K562 (cell line): ENCODE data around the gene MAML3. TPM values are rescaled to one million over a fixed set of nuclear protein-coding genes. Genes with fewer than 3 reads are reported as not detected.

Source experiments
- CBFA2T3 ChIP-seq: fragments of 450-650 bp; IDR thresholded peaks from 2 replicates; pipeline ENCODE4 v1.6.1; 2017
- HCFC1 ChIP-seq: IDR thresholded peaks from 2 replicates; pipeline ENCODE4 v1.6.1; 2012; ENCODE audit warnings: low read depth, low read length, improper control_type of control experiment
- LEF1 ChIP-seq: fragments of 450-650 bp; IDR thresholded peaks from 2 replicates; pipeline ENCODE4 v1.6.1; 2016; ENCODE audit warnings: mild to moderate bottlenecking
- MEF2D ChIP-seq: conservative IDR thresholded peaks from 2 replicates; pipeline ENCODE4 v1.6.1; 2016; ENCODE audit warnings: low read depth, missing genetic modification characterization, missing compliant biosample characterization
- MTA2 ChIP-seq: fragments of 450-650 bp; IDR thresholded peaks from 2 replicates; pipeline ENCODE4 v1.6.1; 2016; ENCODE audit warnings: low read depth
- MYBL2 ChIP-seq, 2 experiments: fragments of 450-650 bp in 1 of 2; sonication (generic) in 1 of 2; formaldehyde crosslinking in 1 of 2; IDR thresholded peaks; 2 replicates each; pipeline versions ENCODE4 v1.6.1 to v1.8.1; 2017 to 2022; ENCODE audit warnings: borderline replicate concordance in 1 of 2, inconsistent platforms in 1 of 2, low read depth in 1 of 2, mild to moderate bottlenecking in 1 of 2, missing genetic modification reagents in 1 of 2, moderate library complexity in 1 of 2
- NCOR1 ChIP-seq: fragments of 450-650 bp; IDR thresholded peaks from 2 replicates; pipeline ENCODE4 v1.6.1; 2016; ENCODE audit warnings: mild to moderate bottlenecking, moderate library complexity
- RBM34 ChIP-seq: fragments of 200-400 bp; formaldehyde crosslinking; IDR thresholded peaks from 2 replicates; pipeline ENCODE4 v1.6.1; 2018; ENCODE audit warnings: low read length, borderline replicate concordance; ENCODE audit not compliant: insufficient read depth
- RFX7 ChIP-seq: fragments of 250-450 bp; sonication (Bioruptor Pico); IDR thresholded peaks from 2 replicates; pipeline ENCODE4 v1.5.1; 2021; ENCODE audit warnings: mild to moderate bottlenecking
- STAT5A ChIP-seq: IDR thresholded peaks from 2 replicates; pipeline ENCODE4 v1.6.1; 2012; ENCODE audit warnings: low read length, inconsistent platforms, borderline replicate concordance
- UBTF ChIP-seq, 2 experiments: IDR thresholded peaks; 2 replicates each; pipeline ENCODE4 v1.6.1; 2012; ENCODE audit warnings: improper control_type of control experiment in 2 of 2, low read depth in 2 of 2, low read length in 2 of 2, borderline replicate concordance in 1 of 2
- ZNF316 ChIP-seq: fragments of 450-650 bp; IDR thresholded peaks from 2 replicates; pipeline ENCODE4 v1.6.1; 2016
- ZNF609 ChIP-seq: sonication (generic); formaldehyde crosslinking; IDR thresholded peaks from 2 replicates; pipeline ENCODE4 v1.8.1; 2023; ENCODE audit warnings: missing genetic modification reagents, mild to moderate bottlenecking, borderline replicate concordance
- ZNF764 ChIP-seq: fragments of 250-450 bp; sonication (Bioruptor Pico); IDR thresholded peaks from 2 replicates; pipeline ENCODE4 v1.4.0; 2020; ENCODE audit warnings: low read depth, mild to moderate bottlenecking, moderate library complexity
- polyA plus RNA-seq, 8 experiments: library from polyadenylated mRNA; depleted of rRNA in 4 of 8; stranded (reverse) in 5 of 8; unstranded in 3 of 8; fragments of >200 nt; fragmentation: Nextera tagmentation in 2 of 8; fragmentation: Illumina TruSeq in 1 of 8; extraction: Ambion mirVana in 2 of 8; extraction: Trizol in 1 of 8; gene quantifications; 2 replicates each; pipeline versions ENCODE4 v1.2.1 to v1.2.3, GENCODE V29; 2011 to 2014; ENCODE audit warnings: inconsistent platforms in 1 of 8, missing spikeins in 1 of 8
- total RNA-seq, 7 experiments: library from RNA; depleted of rRNA in 6 of 7; stranded (reverse); fragments of >200 nt in 6 of 7; fragmentation: Illumina TruSeq in 2 of 7; extraction: Trizol in 2 of 7; gene quantifications; 2 replicates each; pipeline versions ENCODE4 v1.2.1 to v1.2.3, GENCODE V29; 2011 to 2021; ENCODE audit warnings: low replicate concordance in 1 of 7
- TF ChIP-seq, protein P1 (sequence below): fragments of 250-450 bp; sonication (Bioruptor Pico); IDR thresholded peaks from 2 replicates; pipeline ENCODE4 v1.8.0; 2021; ENCODE audit warnings: moderate library complexity, mild to moderate bottlenecking, inconsistent platforms
- TF ChIP-seq, protein P2 (sequence below): sonication (generic); formaldehyde crosslinking; IDR thresholded peaks from 2 replicates; pipeline ENCODE4 v1.8.0; 2022; ENCODE audit warnings: mild to moderate bottlenecking, missing genetic modification reagents, borderline replicate concordance

The MAML3 gene
- total and polyA plus RNA-seq, 9 of the 15 experiments (the other 6 are each of a cell fraction or from before 2014, with no cell fraction given): 0.01 to 0.55 (median 0.25) TPM

- TF ChIP-seq, protein P1, sequence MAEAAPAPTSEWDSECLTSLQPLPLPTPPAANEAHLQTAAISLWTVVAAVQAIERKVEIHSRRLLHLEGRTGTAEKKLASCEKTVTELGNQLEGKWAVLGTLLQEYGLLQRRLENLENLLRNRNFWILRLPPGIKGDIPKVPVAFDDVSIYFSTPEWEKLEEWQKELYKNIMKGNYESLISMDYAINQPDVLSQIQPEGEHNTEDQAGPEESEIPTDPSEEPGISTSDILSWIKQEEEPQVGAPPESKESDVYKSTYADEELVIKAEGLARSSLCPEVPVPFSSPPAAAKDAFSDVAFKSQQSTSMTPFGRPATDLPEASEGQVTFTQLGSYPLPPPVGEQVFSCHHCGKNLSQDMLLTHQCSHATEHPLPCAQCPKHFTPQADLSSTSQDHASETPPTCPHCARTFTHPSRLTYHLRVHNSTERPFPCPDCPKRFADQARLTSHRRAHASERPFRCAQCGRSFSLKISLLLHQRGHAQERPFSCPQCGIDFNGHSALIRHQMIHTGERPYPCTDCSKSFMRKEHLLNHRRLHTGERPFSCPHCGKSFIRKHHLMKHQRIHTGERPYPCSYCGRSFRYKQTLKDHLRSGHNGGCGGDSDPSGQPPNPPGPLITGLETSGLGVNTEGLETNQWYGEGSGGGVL: no peak
- TF ChIP-seq ZNF316 (no peak), STAT5A (no peak), CBFA2T3 (peak; percentile 88), NCOR1 (peak; percentile 60; the same call in 1 of the 2 replicates), HCFC1 (no peak), ZNF764 (no peak), RBM34 (no peak), RFX7 (CRISPR knock-in tag) (no peak), UBTF (IDR thresholded peaks at IDR 0.05; ENCODE audit: borderline replicate concordance in 1 of 2, low read depth in 2 of 2, low read length in 2 of 2) (no peak), MTA2 (no peak), MYBL2 (IDR thresholded peaks at IDR 0.05; ENCODE audit: low read depth) (no peak), MYBL2 (CRISPR knock-in tag; IDR thresholded peaks at IDR 0.05; ENCODE audit: borderline replicate concordance) (no peak), MEF2D (tag) (no peak), LEF1 (no peak), ZNF609 (CRISPR knock-in tag) (no peak)
- TF ChIP-seq, protein P2, sequence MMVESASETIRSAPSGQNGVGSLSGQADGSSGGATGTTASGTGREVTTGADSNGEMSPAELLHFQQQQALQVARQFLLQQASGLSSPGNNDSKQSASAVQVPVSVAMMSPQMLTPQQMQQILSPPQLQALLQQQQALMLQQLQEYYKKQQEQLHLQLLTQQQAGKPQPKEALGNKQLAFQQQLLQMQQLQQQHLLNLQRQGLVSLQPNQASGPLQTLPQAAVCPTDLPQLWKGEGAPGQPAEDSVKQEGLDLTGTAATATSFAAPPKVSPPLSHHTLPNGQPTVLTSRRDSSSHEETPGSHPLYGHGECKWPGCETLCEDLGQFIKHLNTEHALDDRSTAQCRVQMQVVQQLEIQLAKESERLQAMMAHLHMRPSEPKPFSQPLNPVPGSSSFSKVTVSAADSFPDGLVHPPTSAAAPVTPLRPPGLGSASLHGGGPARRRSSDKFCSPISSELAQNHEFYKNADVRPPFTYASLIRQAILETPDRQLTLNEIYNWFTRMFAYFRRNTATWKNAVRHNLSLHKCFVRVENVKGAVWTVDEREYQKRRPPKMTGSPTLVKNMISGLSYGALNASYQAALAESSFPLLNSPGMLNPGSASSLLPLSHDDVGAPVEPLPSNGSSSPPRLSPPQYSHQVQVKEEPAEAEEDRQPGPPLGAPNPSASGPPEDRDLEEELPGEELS: no peak
Measured at GRCh38 chr4:139668658-139669201, 485.3 kb downstream of the MAML3 start (continued).
